ENCODE data around the gene NEB. TPM values are rescaled to one million over a fixed set of nuclear protein-coding genes. Genes with fewer than 3 reads are reported as not detected.

NEB gene
- total and polyA plus RNA-seq, 2 of the 13 experiments (the other 11 are each of a cell fraction or from before 2014, with no cell fraction given): 0.21 to 0.24 TPM

- WGBS (ENCODE audit: low lambda C conversion rate): 72% methylated on average over 5 of the region's 5 CpGs
- H3K4me3 ChIP-seq (replicated peaks in 1 of 3; ENCODE audit: insufficient read depth in 1 of 3, low read depth in 2 of 3, low read length in 3 of 3): no peak overlapping the region
- no peak overlapping the region for H3K27ac ChIP-seq (ENCODE audit: extremely low read length, insufficient read depth, low read length)
- intact Hi-C loops (cut with micrococcal nuclease; ENCODE audit: unreplicated experiment) (loop anchor here (10.0 kb wide), 1 partner anchor 449 kb away; no protein-coding TSS in a partner anchor), in situ Hi-C loops (cut with HindIII; ENCODE audit: extremely low pct_ligation_motif_present, low pct_unique_long_range_greater_than_20kb) (no loop called here)
- FAIRE-seq (no peak), DNase-seq (ENCODE audit: low spot score) (no peak), ATAC-seq (no peak)
- H3K27me3 ChIP-seq (ENCODE audit: control insufficient read depth in 1 of 2, insufficient read depth in 2 of 2, low read length in 2 of 2): no peaks in the 10 kb centered on the region
- H3K36me3 ChIP-seq (replicated peaks in 1 of 2; ENCODE audit: control insufficient read depth in 1 of 2, insufficient read depth in 2 of 2, low read length in 2 of 2): no peaks in the 10 kb centered on the region
- POLR2A ChIA-PET: no interaction called here
- H3K4me2 ChIP-seq (ENCODE audit: low read depth, low read length): no peak overlapping the region
- no peak overlapping the region for H2AFZ ChIP-seq (ENCODE audit: low read length)
- H4K20me1 ChIP-seq (ENCODE audit: insufficient read depth, low read length): no peaks in the 10 kb centered on the region
- CTCF ChIA-PET (ENCODE audit: low intra/inter-chr PET ratio, low total read pairs): no interaction called here
- H3K79me2 ChIP-seq (ENCODE audit: insufficient read depth, low read length): no peaks in the 10 kb centered on the region
- H3K9ac ChIP-seq (ENCODE audit: insufficient read depth, low read depth, low read length): no peak overlapping the region
- H3K9me3 ChIP-seq (ENCODE audit: low read length): no peaks in the 10 kb centered on the region
- H3K4me1 ChIP-seq (ENCODE audit: insufficient read depth, low read length): no peaks in the 10 kb centered on the region
- no TSS peak for BruUV-seq (replicated peaks)
- TF ChIP-seq ZNF484 (CRISPR knock-in tag; IDR thresholded peaks at IDR 0.05; ENCODE audit: borderline replicate concordance, low read depth) (no peak), ATAD3A (CRISPR knock-in tag; IDR thresholded peaks at IDR 0.05) (no peak), ZBTB34 (CRISPR knock-in tag; IDR thresholded peaks at IDR 0.05) (no peak), ZNF362 (CRISPR knock-in tag; IDR thresholded peaks at IDR 0.05; ENCODE audit: borderline replicate concordance) (no peak), MED1 (CRISPR knock-in tag; IDR thresholded peaks at IDR 0.05) (no peak), ZFY (CRISPR knock-in tag; IDR thresholded peaks at IDR 0.05) (no peak), ZNF12 (CRISPR knock-in tag; IDR thresholded peaks at IDR 0.05) (no peak), ZBTB44 (CRISPR knock-in tag; IDR thresholded peaks at IDR 0.05) (no peak), GRHL1 (CRISPR knock-in tag; conservative IDR thresholded peaks at IDR 0.05) (no peak), ELF4 (CRISPR knock-in tag; IDR thresholded peaks at IDR 0.05; ENCODE audit: borderline replicate concordance) (no peak), ZMYM3 (CRISPR knock-in tag; IDR thresholded peaks at IDR 0.05) (no peak), DMTF1 (CRISPR knock-in tag; IDR thresholded peaks at IDR 0.05) (no peak)
- TF ChIP-seq, protein P1, sequence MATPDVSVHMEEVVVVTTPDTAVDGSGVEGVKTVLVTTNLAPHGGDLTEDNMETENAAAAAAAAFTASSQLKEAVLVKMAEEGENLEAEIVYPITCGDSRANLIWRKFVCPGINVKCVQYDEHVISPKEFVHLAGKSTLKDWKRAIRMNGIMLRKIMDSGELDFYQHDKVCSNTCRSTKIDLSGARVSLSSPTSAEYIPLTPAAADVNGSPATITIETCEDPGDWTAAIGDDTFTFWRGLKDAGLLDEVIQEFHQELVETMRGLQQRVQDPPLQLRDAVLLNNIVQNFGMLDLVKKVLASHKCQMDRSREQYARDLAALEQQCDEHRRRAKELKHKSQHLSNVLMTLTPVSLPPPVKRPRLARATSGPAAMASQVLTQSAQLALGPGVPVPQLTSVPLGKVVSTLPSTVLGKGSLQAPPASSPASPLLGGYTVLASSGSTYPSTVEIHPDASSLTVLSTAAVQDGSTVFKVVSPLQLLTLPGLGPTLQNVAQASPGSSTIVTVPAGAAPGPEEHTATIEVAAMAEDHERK (CRISPR knock-in tag; IDR thresholded peaks at IDR 0.05; ENCODE audit: low read depth): no peak
These were observed 158.9 kb downstream of the NEB start for GRCh38 chr2:151575338-151575737.
